MCF 10A (cell line): ENCODE measurements around the gene PHGDH. TPM values are rescaled to one million over a fixed set of nuclear protein-coding genes. Genes with fewer than 3 reads are reported as not detected.
A peak's percentile ranks its signal among the peaks of the same experiment; 100 is the strongest.

Source experiments
- BruUV-seq: library from RNA; stranded (reverse); fragments of 400-500 nt; replicated peaks from 2 replicates; lab custom pipeline; 2021; lab: Mats Ljungman, UMichigan
- CTCF ChIA-PET: fragments of 300-600 bp; sonication (Branson Sonifier 250); formaldehyde crosslinking; extraction: SDS; loops from one replicate; lab custom pipeline; 2021; ENCODE audit warnings: antibody characterized with exemption, inconsistent platforms; lab: Yijun Ruan, JAX
- POLR2A ChIA-PET: fragments of 300-600, 350-650 bp; sonication (Branson Sonifier 250); formaldehyde crosslinking; extraction: SDS; loops from one replicate; lab custom pipeline; 2020; ENCODE audit warnings: antibody characterized with exemption, inconsistent platforms; lab: Yijun Ruan, JAX
- DNase-seq: peaks from one replicate; pipeline ENCODE4 v3.0.0-alpha.2; 2018; ENCODE audit not compliant: unreplicated experiment
- H3K27ac Mint-ChIP-seq: one replicate; pipeline ENCODE4 v1.8.0; 2022; ENCODE audit warnings: mild to moderate bottlenecking, low read depth, mixed read lengths; ENCODE audit not compliant: unreplicated experiment
- H3K27me3 Mint-ChIP-seq: one replicate; pipeline ENCODE4 v1.8.0; 2022; ENCODE audit warnings: mixed read lengths; ENCODE audit not compliant: insufficient read depth, unreplicated experiment
- H3K36me3 Mint-ChIP-seq: one replicate; pipeline ENCODE4 v1.8.0; 2022; ENCODE audit warnings: mild to moderate bottlenecking, moderate library complexity, mixed read lengths; ENCODE audit not compliant: insufficient read depth, unreplicated experiment
- H3K4me1 Mint-ChIP-seq: one replicate; pipeline ENCODE4 v1.8.0; 2022; ENCODE audit warnings: mixed read lengths; ENCODE audit not compliant: insufficient read depth, unreplicated experiment
- H3K4me3 Mint-ChIP-seq: one replicate; pipeline ENCODE4 v1.8.0; 2022; ENCODE audit warnings: mild to moderate bottlenecking, moderate library complexity, mixed read lengths; ENCODE audit not compliant: unreplicated experiment
- H3K9me3 Mint-ChIP-seq: one replicate; pipeline ENCODE4 v1.8.0; 2022; ENCODE audit warnings: mixed read lengths; ENCODE audit not compliant: unreplicated experiment
- CTCF ChIP-seq: fragments of 200-600 bp; IDR thresholded peaks from one replicate; pipeline ENCODE4 v1.8.0; 2022; ENCODE audit warnings: antibody characterized with exemption, mild to moderate bottlenecking; ENCODE audit not compliant: unreplicated experiment
- intact Hi-C: fragments of 100-400 bp; cut with micrococcal nuclease; formaldehyde crosslinking; loops from 2 replicates; pipeline ENCODE4 v1.14.1; 2022
- total RNA-seq: library from RNA; stranded (reverse); gene quantifications from 2 replicates; pipeline ENCODE4 v1.2.3, GENCODE V29; 2022

PHGDH gene
- total RNA-seq, 1 experiment from 2014 or later, result 198 TPM

GRCh38 chr1:119743308-119743707, 31.6 kb downstream of the PHGDH start:
- intact Hi-C loops, result loop anchor here (5.0 kb wide), 1 partner anchor 66 kb away; no protein-coding TSS in a partner anchor
- no peak for TF ChIP-seq CTCF
- Mint-ChIP-seq H3K27ac (no peak overlapping the region), H3K4me3 (no peak overlapping the region), H3K36me3 (peaks cover 30% of the 10 kb centered on the region), H3K9me3 (no peaks in the 10 kb centered on the region), H3K27me3 (no peaks in the 10 kb centered on the region), H3K4me1 (peaks cover 6% of the 10 kb centered on the region)
- no TSS peak for BruUV-seq
- ChIA-PET CTCF (interaction anchor here (0.6 to 3.9 kb wide), 33 partner anchors 9 to 225 kb away, joined by 3 to 65 read pairs (median 6); partner anchors contain the start of gene HMGCS2), POLR2A (interaction anchor here (0.5 kb wide), 1 partner anchor 210 kb away, joined by 3 read pairs; no protein-coding TSS in a partner anchor)
- peak; percentile 27 for DNase-seq

- peaks cover 28% of the 10 kb centered on the region for H3K36me3 Mint-ChIP-seq
- no peaks in the 10 kb centered on the region for H3K9me3 Mint-ChIP-seq
- intact Hi-C loops, result loop anchor here (5.0 kb wide), 1 partner anchor 67 kb away; no protein-coding TSS in a partner anchor
- H3K4me1 Mint-ChIP-seq, result peaks cover 6% of the 10 kb centered on the region
- ChIA-PET POLR2A (interaction anchor here (0.5 kb wide), 1 partner anchor 211 kb away, joined by 3 read pairs; no protein-coding TSS in a partner anchor), CTCF (interaction anchor here (0.6 to 3.9 kb wide), 54 partner anchors 9 to 1497 kb away, joined by 3 to 65 read pairs (median 4); partner anchors contain the start of gene HMGCS2)
- TF ChIP-seq CTCF, result peak; percentile 73
- H3K27ac Mint-ChIP-seq, result no peak overlapping the region
- no peak overlapping the region for H3K4me3 Mint-ChIP-seq
- DNase-seq, result peak; percentile 82
- no TSS peak for BruUV-seq
- no peaks in the 10 kb centered on the region for H3K27me3 Mint-ChIP-seq
Measured at GRCh38 chr1:119743776-119744597, 32.3 kb downstream of the PHGDH start.

- ChIA-PET CTCF (interaction anchor here (0.6 to 3.9 kb wide), 40 partner anchors 10 to 1498 kb away, joined by 3 to 65 read pairs (median 5); partner anchors contain the start of gene HMGCS2), POLR2A (no interaction called here)
- intact Hi-C loops, result loop anchor here (5.0 kb wide), 1 partner anchor 67 kb away; no protein-coding TSS in a partner anchor
- no peak overlapping the region for H3K4me3 Mint-ChIP-seq
- peaks cover 5% of the 10 kb centered on the region for H3K27me3 Mint-ChIP-seq
- no peak for DNase-seq
- BruUV-seq, result no TSS peak
- H3K36me3 Mint-ChIP-seq, result peaks cover 25% of the 10 kb centered on the region
- TF ChIP-seq CTCF, result no peak
- H3K4me1 Mint-ChIP-seq, result peaks cover 6% of the 10 kb centered on the region
- no peak overlapping the region for H3K27ac Mint-ChIP-seq
- no peaks in the 10 kb centered on the region for H3K9me3 Mint-ChIP-seq
Measured at GRCh38 chr1:119744598-119744942, 32.8 kb downstream of the PHGDH start.

- H3K36me3 Mint-ChIP-seq, result peaks cover 20% of the 10 kb centered on the region
- H3K27me3 Mint-ChIP-seq, result peaks cover 10% of the 10 kb centered on the region
- TF ChIP-seq CTCF, result no peak
- DNase-seq, result no peak
- no TSS peak for BruUV-seq
- POLR2A ChIA-PET, result no interaction called here
- H3K9me3 Mint-ChIP-seq, result no peaks in the 10 kb centered on the region
- no peak overlapping the region for H3K27ac Mint-ChIP-seq
- H3K4me1 Mint-ChIP-seq, result peaks cover 6% of the 10 kb centered on the region
- H3K4me3 Mint-ChIP-seq, result no peak overlapping the region
- CTCF ChIA-PET, result interaction anchor here (0.6 to 3.9 kb wide), 30 partner anchors 10 to 433 kb away, joined by 3 to 65 read pairs (median 5); no protein-coding TSS in a partner anchor
- intact Hi-C loops, result no loop called here
Measured at GRCh38 chr1:119745034-119745433, 33.3 kb downstream of the PHGDH start.
